ENCODE results near the gene LARGE1. TPM values are rescaled to one million over a fixed set of nuclear protein-coding genes. Genes with fewer than 3 reads are reported as not detected.

The LARGE1 gene
- polyA plus RNA-seq, 3 donors = 0.05 to 0.13 TPM; not detected in 1

GRCh38 chr22:33605666-33606065, 314.6 kb downstream of the LARGE1 start:
- no peak for DNase-seq
- Histone ChIP-seq H3K9me3 (replicated peaks in 1 of 2; ENCODE audit: control insufficient read depth in 1 of 2, insufficient read depth in 1 of 2, low read length in 2 of 2) (peaks cover 6 to 21% of the 10 kb centered on the region in 2 donors), H3K4me3 (replicated peaks in 1 of 3; ENCODE audit: low read depth in 2 of 3, low read length in 3 of 3) (no peak overlapping the region), H3K27ac (ENCODE audit: low read depth in 1 of 2, low read length in 2 of 2) (no peak overlapping the region), H3K9ac (ENCODE audit: insufficient read depth, low read length, poor library complexity, severe bottlenecking) (no peak overlapping the region), H4K20me1 (ENCODE audit: insufficient read depth, low read length) (no peaks in the 10 kb centered on the region), H3K4me2 (replicated peaks; ENCODE audit: extremely low read depth, low read length, poor library complexity, severe bottlenecking) (no peak overlapping the region), H2AFZ (ENCODE audit: insufficient read depth, low read depth, low read length, poor library complexity, severe bottlenecking) (no peak overlapping the region), H3K4me1 (ENCODE audit: control insufficient read depth in 1 of 2, insufficient read depth in 2 of 2, low read length in 2 of 2) (no peaks in the 10 kb centered on the region), H3K79me2 (ENCODE audit: insufficient read depth, low read length) (no peaks in the 10 kb centered on the region), H3K36me3 (replicated peaks in 1 of 2; ENCODE audit: control insufficient read depth in 1 of 2, insufficient read depth in 2 of 2, low read length in 2 of 2) (no peaks in the 10 kb centered on the region), H3K27me3 (ENCODE audit: control insufficient read depth in 2 of 2, insufficient read depth in 2 of 2, low read length in 2 of 2) (no peaks in the 10 kb centered on the region)
- WGBS (ENCODE audit: insufficient coverage) = 94% methylated on average over 9 of the region's 11 CpGs
- intact Hi-C loops (cut with micrococcal nuclease) = no loop called here
- no peak overlapping the region for H3K27ac Mint-ChIP-seq
- H3K27me3 Mint-ChIP-seq (ENCODE audit: low read depth in 3 of 3) = peaks cover 0 to 2% (median 0%) of the 10 kb centered on the region in 3 donors
- H3K4me1 Mint-ChIP-seq = no peaks in the 10 kb centered on the region
- no peak overlapping the region for H3K4me3 Mint-ChIP-seq
- H3K36me3 Mint-ChIP-seq = no peaks in the 10 kb centered on the region
- TF ChIP-seq CTCF (IDR thresholded peaks at IDR 0.05) = no peak
- peaks cover 4 to 33% (median 18%) of the 10 kb centered on the region in 7 donors for H3K9me3 Mint-ChIP-seq

GRCh38 chr22:33605221-33605620, 315.1 kb downstream of the LARGE1 start:
- TF ChIP-seq CTCF (IDR thresholded peaks at IDR 0.05) = no peak
- H3K4me3 Mint-ChIP-seq = no peak overlapping the region

More at GRCh38 chr22:33605221-33605620, 315.1 kb downstream of the LARGE1 start:
- Histone ChIP-seq H3K4me1 (ENCODE audit: control insufficient read depth in 1 of 2, insufficient read depth in 2 of 2, low read length in 2 of 2) (no peaks in the 10 kb centered on the region), H3K9me3 (replicated peaks in 1 of 2; ENCODE audit: control insufficient read depth in 1 of 2, insufficient read depth in 1 of 2, low read length in 2 of 2) (peaks cover 8 to 21% of the 10 kb centered on the region in 2 donors), H3K4me3 (replicated peaks in 1 of 3; ENCODE audit: low read depth in 2 of 3, low read length in 3 of 3) (no peak overlapping the region), H3K79me2 (ENCODE audit: insufficient read depth, low read length) (no peaks in the 10 kb centered on the region), H3K27me3 (ENCODE audit: control insufficient read depth in 2 of 2, insufficient read depth in 2 of 2, low read length in 2 of 2) (no peaks in the 10 kb centered on the region), H3K27ac (ENCODE audit: low read depth in 1 of 2, low read length in 2 of 2) (no peak overlapping the region), H3K9ac (ENCODE audit: insufficient read depth, low read length, poor library complexity, severe bottlenecking) (no peak overlapping the region), H4K20me1 (ENCODE audit: insufficient read depth, low read length) (no peaks in the 10 kb centered on the region), H2AFZ (ENCODE audit: insufficient read depth, low read depth, low read length, poor library complexity, severe bottlenecking) (no peak overlapping the region), H3K36me3 (replicated peaks in 1 of 2; ENCODE audit: control insufficient read depth in 1 of 2, insufficient read depth in 2 of 2, low read length in 2 of 2) (no peaks in the 10 kb centered on the region), H3K4me2 (replicated peaks; ENCODE audit: extremely low read depth, low read length, poor library complexity, severe bottlenecking) (no peak overlapping the region)
- H3K4me1 Mint-ChIP-seq = no peaks in the 10 kb centered on the region
- H3K9me3 Mint-ChIP-seq = peaks cover 5 to 37% (median 18%) of the 10 kb centered on the region in 7 donors
- H3K36me3 Mint-ChIP-seq = no peaks in the 10 kb centered on the region
- H3K27ac Mint-ChIP-seq = no peak overlapping the region
- WGBS (ENCODE audit: insufficient coverage) = 100% methylated on average over 1 of the region's 6 CpGs
- DNase-seq = no peak
- intact Hi-C loops (cut with micrococcal nuclease) = no loop called here
- H3K27me3 Mint-ChIP-seq (ENCODE audit: low read depth in 3 of 3) = peaks cover 0 to 2% (median 0%) of the 10 kb centered on the region in 3 donors
